CD4-positive, alpha-beta T cell (primary cell): Measurements from ENCODE around the gene NUP210. TPM values are rescaled to one million over a fixed set of nuclear protein-coding genes. Genes with fewer than 3 reads are reported as not detected.

Experiments used
- ATAC-seq: fragments of 200-7000 bp; cut with Tn5 transposase; one replicate; pipeline ENCODE4 v1.10.0; 2022; ENCODE audit warnings: mild to moderate bottlenecking; ENCODE audit not compliant: poor library complexity
- CTCF ChIA-PET: fragments of 350-600 bp; sonication (Branson Sonifier 250); formaldehyde crosslinking; loops from one replicate; lab custom pipeline; 2021; ENCODE audit warnings: antibody characterized with exemption, inconsistent platforms; lab: Charles Lee
- POLR2A ChIA-PET: fragments of 350-600 bp; sonication (Branson Sonifier 250); formaldehyde crosslinking; loops from one replicate; lab custom pipeline; 2021; ENCODE audit warnings: antibody characterized with exemption, inconsistent platforms; lab: Charles Lee
- DNase-seq, 14 experiments: peaks; one replicate each; pipeline ENCODE4 v3.0.0-alpha.2; 2013 to 2020; ENCODE audit warnings: mixed read lengths in 2 of 14
- H3K27ac ChIP-seq, 2 donors: one replicate each; pipeline versions ENCODE4 v1.5.1 to v1.7.0; 2013; ENCODE audit warnings: low read length in 2 of 2, low read depth in 1 of 2, mild to moderate bottlenecking in 1 of 2
- H3K27me3 ChIP-seq, 2 experiments: 1 replicate in 1 of 2; 2 replicates in 1 of 2; pipeline versions ENCODE4 v1.6.1 to v1.7.0; 2013; ENCODE audit warnings: low read length in 2 of 2, control low read depth in 1 of 2, mild to moderate bottlenecking in 1 of 2, moderate library complexity in 1 of 2; ENCODE audit not compliant: insufficient read depth in 2 of 2, control insufficient read depth in 1 of 2
- H3K36me3 ChIP-seq: one replicate; pipeline ENCODE4 v1.6.1; 2013; ENCODE audit warnings: low read length, control low read depth; ENCODE audit not compliant: insufficient read depth
- H3K4me1 ChIP-seq: one replicate; pipeline ENCODE4 v1.6.1; 2013; ENCODE audit warnings: low read length, control low read depth; ENCODE audit not compliant: insufficient read depth
- H3K4me3 ChIP-seq: one replicate; pipeline ENCODE4 v1.5.1; 2013; ENCODE audit warnings: mild to moderate bottlenecking, low read length, moderate library complexity
- H3K9me3 ChIP-seq, 2 experiments: 1 replicate in 1 of 2; 2 replicates in 1 of 2; pipeline versions ENCODE4 v1.6.1 to v1.7.0; 2013; ENCODE audit warnings: low read length in 2 of 2, mild to moderate bottlenecking in 2 of 2, control low read depth in 1 of 2, moderate library complexity in 1 of 2; ENCODE audit not compliant: control insufficient read depth in 1 of 2, insufficient read depth in 1 of 2
- H3K27ac Mint-ChIP-seq: one replicate; pipeline ENCODE4 v1.8.0; 2020; ENCODE audit warnings: mixed read lengths
- H3K27me3 Mint-ChIP-seq: one replicate; pipeline ENCODE4 v1.8.0; 2021; ENCODE audit warnings: mixed read lengths
- H3K36me3 Mint-ChIP-seq: one replicate; pipeline ENCODE4 v1.8.0; 2021; ENCODE audit warnings: low read depth, mixed read lengths
- H3K4me1 Mint-ChIP-seq: one replicate; pipeline ENCODE4 v1.8.0; 2021; ENCODE audit warnings: low read depth, mixed read lengths
- H3K4me3 Mint-ChIP-seq: one replicate; pipeline ENCODE4 v1.8.0; 2020; ENCODE audit warnings: mild to moderate bottlenecking, mixed read lengths
- H3K9me3 Mint-ChIP-seq: one replicate; pipeline ENCODE4 v1.8.0; 2020; ENCODE audit warnings: mixed read lengths
- CTCF ChIP-seq: fragments of 200-600 bp; IDR thresholded peaks from one replicate; pipeline ENCODE4 v1.8.0; 2022; ENCODE audit warnings: antibody characterized with exemption, mild to moderate bottlenecking
- intact Hi-C, 2 experiments: fragments of 100-400 bp; cut with DNase I in 1 of 2; cut with micrococcal nuclease in 1 of 2; formaldehyde crosslinking; loops; one replicate each; pipeline versions ENCODE4 v1.15.1 to v1.9.0; 2023 to 2025; cut with DNase I, micrococcal nuclease
- total RNA-seq, 174 experiments: library from RNA in 2 of 174; stranded (reverse) in 2 of 174; gene quantifications; one replicate each; pipeline ENCODE4 v1.2.3 and lab custom pipeline; 2021 to 2026

The NUP210 gene
- total RNA-seq, 2 experiments from 2014 or later = 82.0 to 83.5 TPM

GRCh38 chr3:13299531-13300155, 120.5 kb downstream of the NUP210 start:
- no peak overlapping the region for H3K4me3 Mint-ChIP-seq
- DNase-seq (no peak), ATAC-seq (no peak)
- H3K27ac ChIP-seq = no peak overlapping the region
- no peak overlapping the region for H3K4me3 ChIP-seq
- CTCF ChIA-PET = no interaction called here
- H3K27me3 ChIP-seq = peaks cover 0 to 12% of the 10 kb centered on the region in 2 experiments
- POLR2A ChIA-PET = no interaction called here
- no peaks in the 10 kb centered on the region for H3K9me3 Mint-ChIP-seq
- TF ChIP-seq CTCF = no peak
- H3K27ac Mint-ChIP-seq = no peak overlapping the region
- H3K4me1 Mint-ChIP-seq = peaks cover 7% of the 10 kb centered on the region
- intact Hi-C loops = no loop called here
- no peaks in the 10 kb centered on the region for H3K9me3 ChIP-seq
- no peaks in the 10 kb centered on the region for H3K36me3 Mint-ChIP-seq
- no peaks in the 10 kb centered on the region for H3K4me1 ChIP-seq
- H3K36me3 ChIP-seq = no peaks in the 10 kb centered on the region
- peaks cover 22% of the 10 kb centered on the region for H3K27me3 Mint-ChIP-seq

- ChIA-PET CTCF (no interaction called here), POLR2A (no interaction called here)
- Histone ChIP-seq H3K4me3 (no peak overlapping the region), H3K27me3 (peaks cover 7 to 21% of the 10 kb centered on the region in 2 experiments), H3K9me3 (no peaks in the 10 kb centered on the region), H3K27ac (no peak overlapping the region), H3K4me1 (no peaks in the 10 kb centered on the region), H3K36me3 (no peaks in the 10 kb centered on the region)
- H3K27me3 Mint-ChIP-seq = peaks cover 37% of the 10 kb centered on the region
- H3K36me3 Mint-ChIP-seq = no peaks in the 10 kb centered on the region
- no peak overlapping the region for H3K27ac Mint-ChIP-seq
- DNase-seq (no peak), ATAC-seq (no peak)
- no peak for TF ChIP-seq CTCF
- peaks cover 7% of the 10 kb centered on the region for H3K4me1 Mint-ChIP-seq
- no peaks in the 10 kb centered on the region for H3K9me3 Mint-ChIP-seq
- no peak overlapping the region for H3K4me3 Mint-ChIP-seq
- intact Hi-C loops = no loop called here
These were observed 123.5 kb downstream of the NUP210 start for GRCh38 chr3:13296662-13297061.

GRCh38 chr3:13294442-13295351, 125.4 kb downstream of the NUP210 start:
- H3K9me3 Mint-ChIP-seq = no peaks in the 10 kb centered on the region
- H3K36me3 ChIP-seq = no peaks in the 10 kb centered on the region
- peaks cover 0 to 2% of the 10 kb centered on the region in 2 experiments for H3K9me3 ChIP-seq
- H3K4me1 ChIP-seq = no peaks in the 10 kb centered on the region
- peaks cover 37% of the 10 kb centered on the region for H3K27me3 Mint-ChIP-seq
- no peak overlapping the region for H3K27ac ChIP-seq
- peaks cover 7% of the 10 kb centered on the region for H3K4me1 Mint-ChIP-seq
- no peak overlapping the region for H3K27ac Mint-ChIP-seq
- TF ChIP-seq CTCF = no peak
- ATAC-seq (no peak), DNase-seq (no peak)
- no peak overlapping the region for H3K4me3 Mint-ChIP-seq
- H3K4me3 ChIP-seq = no peak overlapping the region
- H3K36me3 Mint-ChIP-seq = no peaks in the 10 kb centered on the region
- ChIA-PET POLR2A (interaction anchor here (0.6 kb wide), 1 partner anchor 9 kb away, joined by 3 read pairs; no protein-coding TSS in a partner anchor), CTCF (no interaction called here)
- intact Hi-C loops = no loop called here
- H3K27me3 ChIP-seq = peaks cover 7 to 21% of the 10 kb centered on the region in 2 experiments
